BLaER1 (cell line): ENCODE measurements around the gene LSS.
A peak's percentile ranks its signal among the peaks of the same experiment; 100 is the strongest.

Experiments
- H3K27ac ChIP-seq: shearing (Covaris generic); formaldehyde crosslinking; 2 replicates; pipeline ENCODE4 v1.8.1; 2022
- H3K27me3 ChIP-seq: shearing (Covaris generic); formaldehyde crosslinking; 2 replicates; pipeline ENCODE4 v1.8.1; 2022
- H3K36me3 ChIP-seq: shearing (Covaris generic); formaldehyde crosslinking; 2 replicates; pipeline ENCODE4 v1.8.1; 2022
- H3K4me1 ChIP-seq: shearing (Covaris generic); formaldehyde crosslinking; 2 replicates; pipeline ENCODE4 v1.8.1; 2022
- H3K4me2 ChIP-seq: shearing (Covaris generic); formaldehyde crosslinking; 2 replicates; pipeline ENCODE4 v1.8.1; 2022
- H3K4me3 ChIP-seq: shearing (Covaris generic); formaldehyde crosslinking; 2 replicates; pipeline ENCODE4 v1.8.1; 2022
- H3K9ac ChIP-seq: shearing (Covaris generic); formaldehyde crosslinking; 2 replicates; pipeline ENCODE4 v1.8.1; 2022
- H3K9me3 ChIP-seq: shearing (Covaris generic); formaldehyde crosslinking; 2 replicates; pipeline ENCODE4 v1.8.1; 2022
- H4K20me1 ChIP-seq: shearing (Covaris generic); formaldehyde crosslinking; 2 replicates; pipeline ENCODE4 v1.8.1; 2022
- Cebpa-rat ChIP-seq: shearing (Covaris generic); IDR thresholded peaks from 2 replicates; pipeline ENCODE4 v1.8.1; 2022

The LSS gene

GRCh38 chr21:46220847-46221246, 7.7 kb downstream of the LSS start:
- Histone ChIP-seq H3K27me3 (no peaks in the 10 kb centered on the region), H3K36me3 (peaks cover 45% of the 10 kb centered on the region), H3K4me1 (peaks cover 28% of the 10 kb centered on the region)

GRCh38 chr21:46220275-46220810, 8.2 kb downstream of the LSS start:
- TF ChIP-seq Cebpa-rat = no peak
- peaks cover 27% of the 10 kb centered on the region for H3K4me1 ChIP-seq
- H3K9me3 ChIP-seq = no peaks in the 10 kb centered on the region; the same call in 1 of the 2 replicates
- H4K20me1 ChIP-seq = peaks cover 34% of the 10 kb centered on the region; the same call in 1 of the 2 replicates
- H3K9ac ChIP-seq = no peak overlapping the region; the same call in 1 of the 2 replicates
- peaks cover 49% of the 10 kb centered on the region for H3K36me3 ChIP-seq
- H3K4me3 ChIP-seq = no peak overlapping the region
- no peaks in the 10 kb centered on the region for H3K27me3 ChIP-seq
- no peak overlapping the region for H3K27ac ChIP-seq
- H3K4me2 ChIP-seq = no peak overlapping the region

More at GRCh38 chr21:46220847-46221246, 7.7 kb downstream of the LSS start:
- Histone ChIP-seq H3K27ac (no peak overlapping the region), H3K9me3 (no peaks in the 10 kb centered on the region; the same call in 1 of the 2 replicates), H4K20me1 (peaks cover 35% of the 10 kb centered on the region; the same call in 1 of the 2 replicates), H3K4me2 (no peak overlapping the region), H3K4me3 (no peak overlapping the region), H3K9ac (no peak overlapping the region)
- TF ChIP-seq Cebpa-rat = no peak

- H3K4me3 ChIP-seq = no peak overlapping the region
- H3K36me3 ChIP-seq = peaks cover 49% of the 10 kb centered on the region
- H3K9me3 ChIP-seq = no peaks in the 10 kb centered on the region
- no peak overlapping the region; the same call in 1 of the 2 replicates for H3K9ac ChIP-seq
- peaks cover 27% of the 10 kb centered on the region for H3K4me1 ChIP-seq
- TF ChIP-seq Cebpa-rat = no peak
- no peaks in the 10 kb centered on the region for H3K27me3 ChIP-seq
- peak overlapping the region; percentile 42 for H3K4me2 ChIP-seq
- H4K20me1 ChIP-seq = peaks cover 34% of the 10 kb centered on the region
- 0 out of 2 replicates have a peak overlapping the region, but pooled peaks have one; percentile 22 for H3K27ac ChIP-seq
These were observed 8.9 kb downstream of the LSS start for GRCh38 chr21:46219591-46220239.

DNA sequence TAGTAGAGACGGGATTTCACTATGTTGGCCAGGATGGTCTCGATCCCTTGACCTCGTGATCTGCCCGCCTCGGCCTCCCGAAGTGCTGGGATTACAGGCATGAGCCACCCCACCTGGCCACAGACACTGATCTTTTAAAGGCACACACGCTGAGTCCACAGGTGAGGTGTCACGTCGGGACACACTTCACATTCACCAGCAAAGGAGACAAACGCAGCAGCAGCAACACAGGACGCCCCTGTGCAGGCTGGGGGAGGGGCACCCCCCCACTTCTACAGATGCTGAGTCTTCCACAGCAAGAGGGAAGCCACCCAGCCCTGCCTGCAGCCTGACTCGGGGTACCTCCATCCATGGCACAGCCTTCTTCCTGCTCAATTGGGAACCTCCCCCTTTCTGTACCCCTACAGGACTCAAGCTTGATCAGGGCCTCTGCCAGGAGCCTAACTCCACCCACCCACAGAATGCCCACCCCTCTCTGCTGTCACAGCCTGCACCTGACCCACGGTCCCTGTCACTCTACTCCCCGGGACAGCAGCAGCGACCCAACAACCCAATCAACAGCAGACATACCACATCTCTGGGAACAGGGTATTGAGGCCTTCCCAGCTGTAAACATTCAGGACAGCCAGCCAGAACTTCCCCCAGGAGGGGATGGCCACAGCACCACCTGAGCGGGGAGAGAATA, 9.5 kb downstream of the LSS start:
- Histone ChIP-seq H4K20me1 (peaks cover 40% of the 10 kb centered on the region), H3K36me3 (peaks cover 49% of the 10 kb centered on the region), H3K27ac (0 out of 2 replicates have a peak overlapping the region, but pooled peaks have one; percentile 22), H3K27me3 (no peaks in the 10 kb centered on the region), H3K4me2 (peak overlapping the region; percentile 42), H3K4me1 (peaks cover 27% of the 10 kb centered on the region), H3K9me3 (no peaks in the 10 kb centered on the region), H3K4me3 (no peak overlapping the region), H3K9ac (no peak overlapping the region)
- TF ChIP-seq Cebpa-rat = no peak

DNA sequence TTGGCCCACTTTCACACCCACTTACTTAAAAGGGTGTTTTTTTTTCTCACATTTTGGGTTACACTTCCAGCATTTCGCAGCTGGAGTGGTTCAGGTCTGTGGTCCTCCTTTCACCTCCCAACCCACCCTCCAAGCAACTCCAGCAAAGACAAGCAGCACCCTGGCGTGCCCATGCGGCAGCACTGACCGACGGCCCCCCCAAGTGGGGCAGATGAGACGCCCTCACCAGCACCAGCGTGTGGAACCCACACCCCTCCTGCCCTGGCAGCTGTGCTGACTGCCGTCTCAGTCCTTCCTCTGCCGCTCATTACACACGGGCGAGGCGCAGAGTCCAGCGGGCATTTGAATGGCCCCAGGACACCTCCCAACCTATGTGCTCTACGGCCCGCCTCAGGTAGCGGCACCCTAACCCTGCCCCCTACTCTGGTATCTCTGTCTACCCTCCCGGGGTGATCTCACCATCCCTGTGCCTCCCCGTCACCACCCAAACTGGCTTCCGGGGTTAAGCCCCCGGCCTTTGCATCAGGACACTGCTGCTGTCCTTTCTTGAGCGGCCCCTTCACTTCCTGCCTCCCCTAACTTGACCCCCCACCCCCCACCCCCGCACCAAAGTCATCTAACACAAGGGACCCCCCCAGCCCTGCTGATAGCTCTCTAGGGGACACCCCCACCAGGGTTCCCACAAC, 10.9 kb downstream of the LSS start:
- Histone ChIP-seq H3K27ac (0 out of 2 replicates have a peak overlapping the region, but pooled peaks have one; percentile 18), H3K27me3 (no peaks in the 10 kb centered on the region), H3K4me1 (peaks cover 27% of the 10 kb centered on the region), H3K4me2 (peak overlapping the region; percentile 32; the same call in 1 of the 2 replicates), H3K4me3 (no peak overlapping the region), H3K9ac (no peak overlapping the region), H4K20me1 (peaks cover 40% of the 10 kb centered on the region), H3K9me3 (no peaks in the 10 kb centered on the region), H3K36me3 (peaks cover 55% of the 10 kb centered on the region)
- TF ChIP-seq Cebpa-rat = no peak

- TF ChIP-seq Cebpa-rat = no peak
These were observed 12.3 kb downstream of the LSS start for GRCh38 chr21:46216132-46216747.

GRCh38 chr21:46215436-46216131, 13.0 kb downstream of the LSS start:
- Histone ChIP-seq H3K9me3 (no peaks in the 10 kb centered on the region), H3K4me1 (peaks cover 34% of the 10 kb centered on the region), H4K20me1 (peaks cover 24% of the 10 kb centered on the region), H3K36me3 (peaks cover 41% of the 10 kb centered on the region), H3K27ac (no peak overlapping the region), H3K4me3 (no peak overlapping the region), H3K9ac (no peak overlapping the region), H3K27me3 (no peaks in the 10 kb centered on the region), H3K4me2 (no peak overlapping the region)
- TF ChIP-seq Cebpa-rat = no peak

More at GRCh38 chr21:46216132-46216747, 12.3 kb downstream of the LSS start:
- Histone ChIP-seq H3K27ac (no peak overlapping the region), H3K4me2 (no peak overlapping the region), H3K36me3 (peaks cover 48% of the 10 kb centered on the region), H3K9ac (no peak overlapping the region), H3K4me1 (peaks cover 28% of the 10 kb centered on the region), H3K27me3 (no peaks in the 10 kb centered on the region), H4K20me1 (peaks cover 29% of the 10 kb centered on the region), H3K4me3 (no peak overlapping the region), H3K9me3 (no peaks in the 10 kb centered on the region)

DNA sequence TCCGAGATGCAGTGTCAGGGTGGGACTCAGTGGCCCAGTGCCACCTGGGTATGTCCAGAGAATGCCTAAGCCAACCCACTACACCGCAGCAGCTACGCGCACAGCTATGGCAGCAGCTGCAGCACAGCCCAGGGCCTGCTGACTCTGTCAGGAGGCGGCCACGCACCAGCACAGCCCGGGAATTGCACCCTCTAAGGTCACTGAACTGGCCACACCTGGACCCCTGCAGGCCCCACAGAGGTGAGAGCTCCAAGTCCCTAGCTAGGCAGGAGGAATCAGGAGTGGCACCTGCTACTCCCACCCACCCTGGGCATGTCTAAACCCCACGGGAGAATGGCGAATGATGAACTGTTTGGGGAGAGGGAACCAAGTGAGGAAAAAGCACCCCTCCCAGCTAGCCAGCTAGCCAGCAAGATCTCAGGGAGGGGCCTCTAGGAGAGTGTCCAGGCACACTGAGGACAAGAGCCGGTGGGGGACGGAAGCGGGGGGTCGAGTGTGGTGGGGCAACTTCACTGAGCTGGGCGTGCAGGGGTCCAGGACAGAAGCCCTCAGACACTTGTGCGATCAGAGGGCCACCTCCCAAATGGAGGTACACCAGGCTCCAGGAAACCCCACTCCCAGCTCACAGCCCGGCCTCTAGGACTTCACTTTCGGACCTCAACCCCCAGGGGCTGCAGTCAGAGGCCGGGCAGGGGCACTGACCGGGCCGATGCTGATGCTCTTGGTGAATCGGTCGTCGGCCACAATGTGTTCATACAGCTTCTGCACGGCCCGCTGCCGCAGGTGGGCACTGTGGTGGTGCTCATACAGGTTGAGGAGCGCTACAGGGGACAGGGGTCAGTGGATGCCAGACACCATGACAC, 13.9 kb downstream of the LSS start:
- TF ChIP-seq Cebpa-rat = no peak
- Histone ChIP-seq H3K9ac (no peak overlapping the region), H3K4me1 (peaks cover 32% of the 10 kb centered on the region), H3K9me3 (no peaks in the 10 kb centered on the region), H3K27ac (no peak overlapping the region), H3K4me3 (no peak overlapping the region), H4K20me1 (peaks cover 15% of the 10 kb centered on the region), H3K27me3 (no peaks in the 10 kb centered on the region), H3K4me2 (no peak overlapping the region), H3K36me3 (peaks cover 34% of the 10 kb centered on the region)
